SK-N-MC (cell line): ENCODE data around the gene PLEKHM2.

ENCODE experiments used
- DNase-seq: peaks from one replicate; pipeline ENCODE4 v3.0.0-alpha.2; 2011; ENCODE audit warnings: low read depth, low spot score
- H3K27ac ChIP-seq: fragments of 200-600 bp; sonication (generic); 2 replicates; pipeline ENCODE4 v1.5.1; 2016; ENCODE audit warnings: mixed run types
- H3K36me3 ChIP-seq: fragments of 200-600 bp; sonication (generic); 2 replicates; pipeline ENCODE4 v1.6.1; 2017; ENCODE audit warnings: antibody characterized with exemption, low read length, mixed read lengths; ENCODE audit not compliant: insufficient read depth
- H3K4me3 ChIP-seq: fragments of 200-600 bp; sonication (generic); 2 replicates; pipeline ENCODE4 v1.5.1; 2016
- H3K9ac ChIP-seq: fragments of 200-600 bp; sonication (generic); 2 replicates; pipeline ENCODE4 v1.8.0; 2017; ENCODE audit warnings: mixed run types, mixed read lengths; ENCODE audit not compliant: insufficient read length
- H3K9me3 ChIP-seq: fragments of 200-600 bp; sonication (generic); 2 replicates; pipeline ENCODE4 v1.6.1; 2017; ENCODE audit warnings: low read depth, mild to moderate bottlenecking, antibody characterized with exemption, low read length, moderate library complexity, mixed read lengths
- EZH2 ChIP-seq: fragments of 200-600 bp; sonication (generic); IDR thresholded peaks from one replicate; pipeline ENCODE4 v1.6.1; 2017; ENCODE audit warnings: antibody characterized with exemption
- FOXP2 ChIP-seq: optimal IDR thresholded peaks from 2 replicates; pipeline ENCODE3; 2011; ENCODE audit warnings: mild to moderate bottlenecking, moderate library complexity; ENCODE audit not compliant: insufficient read depth; ENCODE audit errors: extremely low read length, control extremely low read depth
- POLR2AphosphoS5 ChIP-seq: IDR thresholded peaks from 2 replicates; pipeline ENCODE4 v1.6.1; 2012; ENCODE audit warnings: mild to moderate bottlenecking, low read depth, low read length, borderline replicate concordance

PLEKHM2 gene

DNA sequence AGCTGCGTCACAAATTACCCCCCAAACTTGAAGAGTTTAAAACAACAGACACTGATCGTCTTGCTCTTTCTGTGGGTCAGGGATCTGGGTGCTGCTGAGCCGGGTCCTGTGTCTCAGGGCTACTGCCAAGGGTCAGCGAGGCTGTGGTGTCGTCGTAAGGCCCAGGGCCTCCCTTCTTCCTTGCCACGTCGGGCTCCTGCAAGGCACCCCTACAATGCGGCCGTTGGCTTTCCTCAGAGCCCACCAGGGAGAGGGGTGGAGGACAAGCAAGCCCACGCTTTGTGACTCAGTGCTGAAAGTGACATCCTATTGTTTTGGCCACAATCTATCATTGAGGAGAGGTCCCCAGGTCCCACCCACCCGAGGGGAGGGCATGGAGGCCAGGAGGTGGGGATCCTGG, 66.8 kb downstream of the PLEKHM2 start:
- no peak overlapping the region for H3K27ac ChIP-seq
- H3K4me3 ChIP-seq = no peak overlapping the region
- H3K9me3 ChIP-seq = no peaks in the 10 kb centered on the region

GRCh38 chr1:15751717-15752116, 67.6 kb downstream of the PLEKHM2 start:
- TF ChIP-seq EZH2 (no peak), POLR2AphosphoS5 (no peak), FOXP2 (no peak)
- DNase-seq = no peak

More for the DNA sequence above, 66.8 kb downstream of the PLEKHM2 start:
- no peak overlapping the region for H3K9ac ChIP-seq
- TF ChIP-seq FOXP2 = no peak
- TF ChIP-seq EZH2 = no peak
- TF ChIP-seq POLR2AphosphoS5 = no peak
- H3K36me3 ChIP-seq = no peaks in the 10 kb centered on the region
- no peak for DNase-seq

DNA sequence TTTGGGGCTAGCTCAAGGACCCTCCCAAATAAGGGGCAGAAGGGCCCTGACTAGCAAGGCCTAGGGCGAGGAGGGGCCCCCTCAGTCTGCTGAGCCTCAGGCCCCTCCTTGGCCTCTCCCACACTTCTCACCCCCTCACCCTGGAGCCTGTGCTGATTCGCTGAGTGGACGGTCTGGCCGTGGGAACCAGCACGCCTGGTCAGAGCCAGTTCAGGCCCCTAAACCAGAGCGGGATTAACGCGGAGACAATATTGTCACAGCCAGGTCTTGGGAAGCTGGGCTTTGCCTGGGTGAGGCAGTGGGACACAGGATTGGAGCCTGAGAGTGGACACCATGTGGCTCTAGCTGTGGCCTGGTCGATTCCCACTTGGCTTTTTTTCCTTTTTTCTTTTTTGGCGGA, 69.7 kb downstream of the PLEKHM2 start:
- Histone ChIP-seq H3K9ac (no peak overlapping the region), H3K9me3 (no peaks in the 10 kb centered on the region)
- TF ChIP-seq POLR2AphosphoS5 (no peak), FOXP2 (no peak), EZH2 (no peak)

More at GRCh38 chr1:15751717-15752116, 67.6 kb downstream of the PLEKHM2 start:
- Histone ChIP-seq H3K27ac (no peak overlapping the region), H3K9ac (no peak overlapping the region), H3K4me3 (no peak overlapping the region), H3K9me3 (no peaks in the 10 kb centered on the region), H3K36me3 (no peaks in the 10 kb centered on the region)

GRCh38 chr1:15755021-15755645, 71.0 kb downstream of the PLEKHM2 start:
- Histone ChIP-seq H3K4me3 (no peak overlapping the region), H3K27ac (no peak overlapping the region), H3K36me3 (no peaks in the 10 kb centered on the region), H3K9ac (no peak overlapping the region), H3K9me3 (no peaks in the 10 kb centered on the region)
- no peak for DNase-seq
- TF ChIP-seq FOXP2 (no peak), EZH2 (no peak), POLR2AphosphoS5 (no peak)

More for the DNA sequence above, 69.7 kb downstream of the PLEKHM2 start:
- no peak overlapping the region for H3K4me3 ChIP-seq
- H3K36me3 ChIP-seq = no peaks in the 10 kb centered on the region
- H3K27ac ChIP-seq = no peak overlapping the region
- no peak for DNase-seq

GRCh38 chr1:15755646-15756040, 71.5 kb downstream of the PLEKHM2 start:
- H3K9me3 ChIP-seq = no peaks in the 10 kb centered on the region
- no peak overlapping the region for H3K9ac ChIP-seq
- H3K4me3 ChIP-seq = no peak overlapping the region
- no peaks in the 10 kb centered on the region for H3K36me3 ChIP-seq
- TF ChIP-seq POLR2AphosphoS5 (no peak), FOXP2 (no peak), EZH2 (no peak)
- DNase-seq = no peak
- no peak overlapping the region for H3K27ac ChIP-seq

DNA sequence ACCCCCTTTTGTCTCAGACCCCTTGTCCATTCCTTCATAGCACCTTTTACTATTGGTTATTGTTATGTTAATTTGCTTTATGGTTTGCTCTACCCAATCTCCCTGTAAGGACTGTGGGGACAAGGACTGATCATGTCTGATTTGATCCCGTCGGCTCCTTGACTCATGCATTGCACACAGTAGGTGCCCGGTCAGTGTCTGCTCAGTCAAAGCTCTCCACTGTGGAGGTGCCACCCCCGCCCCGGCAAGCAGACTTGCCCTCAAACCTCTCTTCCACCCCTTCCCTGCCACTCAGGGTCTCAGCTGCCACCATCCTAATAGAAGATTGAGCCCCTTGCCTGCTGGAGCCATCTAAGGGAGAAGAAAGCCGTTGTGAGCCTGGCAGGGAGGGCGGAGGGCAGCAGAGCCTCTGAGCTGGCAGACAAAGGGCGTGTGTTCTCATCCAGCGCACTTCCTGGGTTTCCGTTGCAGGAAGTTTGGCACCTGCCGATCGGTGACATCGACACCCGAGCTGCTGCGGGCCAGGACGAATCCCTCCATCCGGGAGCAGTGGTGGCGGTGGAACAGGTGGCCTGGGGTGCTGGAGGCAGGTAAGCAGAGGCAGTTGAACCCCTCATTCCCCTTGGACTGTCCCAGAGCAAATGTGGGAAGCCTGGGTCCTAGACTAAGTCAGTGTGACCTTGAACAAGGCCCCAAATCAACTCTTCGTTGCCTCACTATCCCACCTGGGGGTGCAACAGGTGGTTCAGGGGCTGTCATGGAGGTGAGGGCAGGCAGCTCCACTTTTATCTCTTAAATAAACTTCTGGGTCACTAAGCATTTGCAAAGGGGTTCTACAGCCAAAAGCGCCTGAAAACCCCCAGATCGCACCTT, 72.3 kb downstream of the PLEKHM2 start:
- Histone ChIP-seq H3K9me3 (no peaks in the 10 kb centered on the region), H3K9ac (no peak overlapping the region), H3K4me3 (no peak overlapping the region), H3K27ac (no peak overlapping the region), H3K36me3 (no peaks in the 10 kb centered on the region)
- TF ChIP-seq FOXP2 = no peak
- no peak for TF ChIP-seq EZH2
- TF ChIP-seq POLR2AphosphoS5 = no peak
- no peak for DNase-seq

DNA sequence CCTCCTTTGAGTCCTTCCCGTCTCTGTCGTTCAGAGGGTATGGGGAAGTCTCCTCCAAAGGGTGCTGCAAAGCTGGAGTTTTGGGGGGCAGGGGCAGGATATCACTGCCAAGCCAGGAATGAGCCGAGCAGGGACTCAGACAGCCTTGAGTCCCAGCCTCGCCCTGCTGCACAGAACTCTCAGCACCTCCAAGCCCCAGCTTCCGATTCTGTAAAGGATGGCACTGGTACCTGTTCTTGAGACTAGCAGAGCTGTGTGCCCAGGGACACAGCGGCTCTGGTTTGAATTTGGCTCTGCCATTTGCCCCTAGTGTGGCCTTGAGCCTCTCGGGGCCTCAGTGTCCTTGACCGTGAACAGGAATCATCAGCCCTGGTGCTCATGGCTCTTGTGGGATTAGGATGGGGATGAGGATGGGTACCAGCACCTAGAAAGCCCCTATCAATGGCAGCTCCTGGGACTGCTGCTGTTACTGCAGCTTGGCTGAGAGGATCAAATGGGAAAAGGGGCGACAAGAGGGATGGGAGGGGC, 73.0 kb downstream of the PLEKHM2 start:
- TF ChIP-seq POLR2AphosphoS5 (no peak), FOXP2 (no peak), EZH2 (no peak)
- Histone ChIP-seq H3K4me3 (no peak overlapping the region), H3K27ac (no peak overlapping the region), H3K36me3 (no peaks in the 10 kb centered on the region), H3K9me3 (no peaks in the 10 kb centered on the region), H3K9ac (no peak overlapping the region)
- DNase-seq = no peak

GRCh38 chr1:15757575-15758342, 73.6 kb downstream of the PLEKHM2 start:
- H3K9me3 ChIP-seq = no peaks in the 10 kb centered on the region
- DNase-seq = no peak
- H3K9ac ChIP-seq = no peak overlapping the region
- H3K27ac ChIP-seq = no peak overlapping the region
- no peak for TF ChIP-seq FOXP2
- peak overlapping the region; percentile 80 for H3K4me3 ChIP-seq
- no peaks in the 10 kb centered on the region for H3K36me3 ChIP-seq
